IPS-15b (cell line): ENCODE measurements around the gene OR10H4.
"Not testable (repeated sequence)": the region's sequence is repeated elsewhere in the genome, so short reads cannot be mapped to it uniquely, and the experiment has no call there.

Experiments
- H3K27me3 ChIP-seq: one replicate; pipeline ENCODE4 v1.6.1; 2013; ENCODE audit warnings: low read length; ENCODE audit not compliant: control insufficient read depth, insufficient read depth
- H3K36me3 ChIP-seq: one replicate; pipeline ENCODE4 v1.6.1; 2013; ENCODE audit warnings: low read length; ENCODE audit not compliant: control insufficient read depth, insufficient read depth
- H3K4me1 ChIP-seq: one replicate; pipeline ENCODE4 v1.6.1; 2013; ENCODE audit warnings: mild to moderate bottlenecking, low read length; ENCODE audit not compliant: control insufficient read depth, insufficient read depth
- H3K4me3 ChIP-seq: one replicate; pipeline ENCODE4 v1.5.1; 2013; ENCODE audit warnings: low read depth, low read length
- H3K9ac ChIP-seq: one replicate; pipeline ENCODE4 v1.6.1; 2013; ENCODE audit warnings: low read depth, mild to moderate bottlenecking, low read length
- H3K9me3 ChIP-seq: one replicate; pipeline ENCODE4 v1.6.1; 2013; ENCODE audit warnings: mild to moderate bottlenecking, low read length; ENCODE audit not compliant: control insufficient read depth, insufficient read depth

The OR10H4 gene

GRCh38 chr19:15954820-15955219 is 6.0 kb downstream of the OR10H4 start:
- Histone ChIP-seq H3K9ac (no peak overlapping the region), H3K27me3 (no peaks in the 10 kb centered on the region), H3K36me3 (no peaks in the 10 kb centered on the region), H3K4me1 (no peaks in the 10 kb centered on the region), H3K4me3 (no peak overlapping the region), H3K9me3 (no peaks in the 10 kb centered on the region)

DNA sequence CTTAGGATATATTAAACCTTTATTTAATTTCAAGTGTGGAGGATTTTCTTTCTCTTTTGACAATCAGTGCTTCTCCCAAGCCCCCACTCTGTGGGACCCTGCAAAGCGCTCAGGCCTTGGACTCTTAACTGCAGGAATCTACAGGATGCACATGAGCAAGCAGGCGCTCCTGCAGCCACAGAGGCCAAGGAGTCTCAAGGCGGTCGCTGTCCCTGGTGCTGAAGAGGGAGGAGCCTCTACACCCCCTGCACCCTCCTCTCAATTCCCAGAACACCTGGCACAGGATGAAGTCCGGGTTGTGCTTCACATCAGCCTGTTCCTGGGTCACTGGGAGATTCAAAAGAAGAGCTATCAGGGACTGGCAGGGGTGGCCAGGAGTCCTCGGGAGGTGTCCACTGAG is 13.5 kb downstream of the OR10H4 start:
- H3K27me3 ChIP-seq, result no peaks in the 10 kb centered on the region

GRCh38 chr19:15964231-15964630 is 15.4 kb downstream of the OR10H4 start:
- Histone ChIP-seq H3K36me3 (no peaks in the 10 kb centered on the region), H3K4me1 (no peaks in the 10 kb centered on the region), H3K4me3 (no peak overlapping the region), H3K27me3 (no peaks in the 10 kb centered on the region), H3K9ac (no peak overlapping the region), H3K9me3 (no peaks in the 10 kb centered on the region)

More for the DNA sequence above, 13.5 kb downstream of the OR10H4 start:
- Histone ChIP-seq H3K36me3 (no peaks in the 10 kb centered on the region), H3K9me3 (no peaks in the 10 kb centered on the region), H3K9ac (no peak overlapping the region), H3K4me3 (no peak overlapping the region), H3K4me1 (no peaks in the 10 kb centered on the region)

GRCh38 chr19:15971224-15971780 is 22.5 kb downstream of the OR10H4 start:
- Histone ChIP-seq H3K9ac (no peak overlapping the region), H3K4me1 (no peaks in the 10 kb centered on the region), H3K36me3 (no peaks in the 10 kb centered on the region), H3K27me3 (no peaks in the 10 kb centered on the region), H3K4me3 (no peak overlapping the region), H3K9me3 (no peaks in the 10 kb centered on the region)

GRCh38 chr19:15972043-15972442 is 23.2 kb downstream of the OR10H4 start:
- not testable (repeated sequence) for H3K4me1 ChIP-seq, H3K9me3 ChIP-seq, H3K4me3 ChIP-seq, H3K9ac ChIP-seq, H3K27me3 ChIP-seq, H3K36me3 ChIP-seq

DNA sequence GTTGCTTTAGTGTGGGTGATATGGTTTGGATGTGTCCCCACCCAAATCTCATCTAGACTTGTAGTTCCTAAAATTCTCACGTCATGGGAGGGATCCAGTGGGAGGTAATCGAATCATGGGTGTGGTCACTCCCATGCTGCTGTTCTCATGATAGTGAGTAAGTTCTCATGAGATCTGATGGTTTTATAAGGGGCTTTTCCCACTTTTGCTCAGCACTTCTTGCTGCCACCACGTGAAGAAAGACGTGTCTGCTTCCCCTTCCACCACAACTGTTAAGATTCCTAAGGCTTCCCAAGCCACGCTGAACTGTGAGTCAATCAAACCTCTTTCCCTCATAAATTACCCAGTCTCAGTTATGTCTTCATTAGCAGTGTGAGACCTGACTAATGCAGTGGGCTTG is 26.0 kb downstream of the OR10H4 start:
- Histone ChIP-seq H3K4me1 (no peaks in the 10 kb centered on the region), H3K9me3 (no peaks in the 10 kb centered on the region), H3K4me3 (no peak overlapping the region), H3K27me3 (no peaks in the 10 kb centered on the region), H3K36me3 (no peaks in the 10 kb centered on the region), H3K9ac (no peak overlapping the region)

- H3K27me3 ChIP-seq, result no peaks in the 10 kb centered on the region
- no peaks in the 10 kb centered on the region for H3K9me3 ChIP-seq
- no peak overlapping the region for H3K4me3 ChIP-seq
- no peaks in the 10 kb centered on the region for H3K36me3 ChIP-seq
- H3K4me1 ChIP-seq, result no peaks in the 10 kb centered on the region
- no peak overlapping the region for H3K9ac ChIP-seq
Observed at GRCh38 chr19:15976836-15977689, 28.3 kb downstream of the OR10H4 start.

- Histone ChIP-seq H3K4me1 (no peaks in the 10 kb centered on the region), H3K27me3 (no peaks in the 10 kb centered on the region)
Observed at GRCh38 chr19:15977690-15978089, 28.9 kb downstream of the OR10H4 start.

GRCh38 chr19:15979293-15979692 is 30.5 kb downstream of the OR10H4 start:
- Histone ChIP-seq H3K4me3 (no peak overlapping the region), H3K4me1 (no peaks in the 10 kb centered on the region), H3K36me3 (no peaks in the 10 kb centered on the region), H3K9me3 (no peaks in the 10 kb centered on the region), H3K27me3 (no peaks in the 10 kb centered on the region), H3K9ac (no peak overlapping the region)

More at GRCh38 chr19:15977690-15978089, 28.9 kb downstream of the OR10H4 start:
- no peak overlapping the region for H3K4me3 ChIP-seq
- no peaks in the 10 kb centered on the region for H3K9me3 ChIP-seq
- no peaks in the 10 kb centered on the region for H3K36me3 ChIP-seq
- H3K9ac ChIP-seq, result no peak overlapping the region

DNA sequence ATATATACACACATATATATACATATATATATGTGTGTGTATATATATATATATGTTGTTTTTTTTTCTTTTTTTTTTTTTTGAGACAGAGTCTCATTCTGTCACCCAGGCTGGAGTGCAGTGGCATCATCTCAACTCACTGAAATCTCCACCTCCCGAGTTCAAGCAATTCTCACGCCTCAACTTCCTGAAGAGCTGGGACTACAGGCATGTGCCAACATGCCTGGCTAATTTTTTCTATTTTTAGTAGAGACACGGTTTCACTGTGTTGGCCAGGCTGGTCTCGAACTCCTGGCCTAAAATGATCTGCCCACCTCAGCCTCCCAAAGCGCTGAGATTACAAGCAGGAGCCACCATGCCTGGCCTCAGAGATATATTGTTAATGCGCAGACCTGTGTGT is 37.0 kb downstream of the OR10H4 start:
- H3K9ac ChIP-seq, H3K9me3 ChIP-seq, H3K36me3 ChIP-seq, H3K4me3 ChIP-seq, H3K27me3 ChIP-seq, H3K4me1 ChIP-seq: not testable (repeated sequence)

GRCh38 chr19:15986701-15987100 is 37.9 kb downstream of the OR10H4 start:
- Histone ChIP-seq H3K27me3 (no peaks in the 10 kb centered on the region), H3K9me3 (no peaks in the 10 kb centered on the region), H3K9ac (no peak overlapping the region), H3K36me3 (no peaks in the 10 kb centered on the region), H3K4me3 (no peak overlapping the region), H3K4me1 (no peaks in the 10 kb centered on the region)

GRCh38 chr19:15989889-15990288 is 41.1 kb downstream of the OR10H4 start:
- no peaks in the 10 kb centered on the region for H3K36me3 ChIP-seq
- H3K9me3 ChIP-seq, result no peaks in the 10 kb centered on the region
- H3K9ac ChIP-seq, result no peak overlapping the region
- no peaks in the 10 kb centered on the region for H3K4me1 ChIP-seq
- no peak overlapping the region for H3K4me3 ChIP-seq
- no peaks in the 10 kb centered on the region for H3K27me3 ChIP-seq
